ENCODE results near the gene KIF24. TPM values are rescaled to one million over a fixed set of nuclear protein-coding genes. Genes with fewer than 3 reads are reported as not detected.

Gene KIF24
- total RNA-seq, 1 experiment from 2014 or later, result 3.9 TPM

GRCh38 chr9:34282096-34282495, 47.0 kb downstream of the KIF24 start:
- H3K4me1 Mint-ChIP-seq (ENCODE audit: low read depth, unreplicated experiment), result no peaks in the 10 kb centered on the region
- POLR2A ChIA-PET, result no interaction called here
- no peaks in the 10 kb centered on the region for H3K36me3 Mint-ChIP-seq (ENCODE audit: insufficient read depth, unreplicated experiment)
- Histone ChIP-seq H3K9me3 (no peaks in the 10 kb centered on the region), H3K36me3 (ENCODE audit: control insufficient read depth, insufficient read depth, low read length) (no peaks in the 10 kb centered on the region), H3K4me3 (ENCODE audit: low read depth, low read length) (no peak overlapping the region), H3K4me1 (no peaks in the 10 kb centered on the region), H3K27me3 (replicated peaks; ENCODE audit: control insufficient read depth, insufficient read depth, low read length) (no peaks in the 10 kb centered on the region)
- no TSS peak for BruUV-seq (replicated peaks)
- no peak for DNase-seq
- no peak overlapping the region for H3K27ac Mint-ChIP-seq (ENCODE audit: unreplicated experiment)
- no peak overlapping the region for H3K4me3 Mint-ChIP-seq (ENCODE audit: unreplicated experiment)
- CTCF ChIA-PET, result no interaction called here
- H3K9me3 Mint-ChIP-seq (ENCODE audit: unreplicated experiment), result no peaks in the 10 kb centered on the region
- no peak for TF ChIP-seq CTCF (IDR thresholded peaks at IDR 0.05; ENCODE audit: insufficient read depth in 1 of 2, low read depth in 1 of 2, low read length in 1 of 2, severe bottlenecking in 1 of 2, unreplicated experiment in 1 of 2)
- intact Hi-C loops (cut with micrococcal nuclease; ENCODE audit: unreplicated experiment), result no loop called here
- H3K27me3 Mint-ChIP-seq (ENCODE audit: insufficient read depth, unreplicated experiment), result no peaks in the 10 kb centered on the region

GRCh38 chr9:34279411-34279810, 49.7 kb downstream of the KIF24 start:
- H3K9me3 Mint-ChIP-seq (ENCODE audit: unreplicated experiment), result no peaks in the 10 kb centered on the region
- no peaks in the 10 kb centered on the region for H3K27me3 ChIP-seq (replicated peaks; ENCODE audit: control insufficient read depth, insufficient read depth, low read length)
- no peaks in the 10 kb centered on the region for H3K4me1 ChIP-seq
- BruUV-seq (replicated peaks), result no TSS peak
- H3K4me3 Mint-ChIP-seq (ENCODE audit: unreplicated experiment), result no peak overlapping the region
- no peaks in the 10 kb centered on the region for H3K9me3 ChIP-seq
- H3K36me3 ChIP-seq (ENCODE audit: control insufficient read depth, insufficient read depth, low read length), result no peaks in the 10 kb centered on the region
- H3K27ac Mint-ChIP-seq (ENCODE audit: unreplicated experiment), result no peak overlapping the region
- H3K36me3 Mint-ChIP-seq (ENCODE audit: insufficient read depth, unreplicated experiment), result no peaks in the 10 kb centered on the region
- ChIA-PET CTCF (no interaction called here), POLR2A (no interaction called here)
- no peaks in the 10 kb centered on the region for H3K4me1 Mint-ChIP-seq (ENCODE audit: low read depth, unreplicated experiment)
- intact Hi-C loops (cut with micrococcal nuclease; ENCODE audit: unreplicated experiment), result no loop called here
- DNase-seq, result no peak
- no peak for TF ChIP-seq CTCF (IDR thresholded peaks at IDR 0.05; ENCODE audit: insufficient read depth in 1 of 2, low read depth in 1 of 2, low read length in 1 of 2, severe bottlenecking in 1 of 2, unreplicated experiment in 1 of 2)
- H3K4me3 ChIP-seq (ENCODE audit: low read depth, low read length), result no peak overlapping the region
- no peaks in the 10 kb centered on the region for H3K27me3 Mint-ChIP-seq (ENCODE audit: insufficient read depth, unreplicated experiment)

Other genes with a start within 250 kb of the KIF24 start
- gene DCAF12, start 202.6 kb downstream of the KIF24 start, total RNA-seq (2022), result 33.0 and 34.1 TPM in 2 replicates
- gene UBAP1, start 150.2 kb downstream of the KIF24 start, total RNA-seq (2022), result 32.5 and 33.2 TPM in 2 replicates
- 14.4 and 15.0 TPM in 2 replicates for gene NUDT2, start 301 bp upstream of the KIF24 start, total RNA-seq (2022)
- 33.4 and 37.3 TPM in 2 replicates for gene MYORG, start 47.6 kb upstream of the KIF24 start, total RNA-seq (2022)
- gene FAM219A, start 129.3 kb upstream of the KIF24 start, total RNA-seq (2022), result 13.4 and 14.7 TPM in 2 replicates
- 0.52 and 0.67 TPM in 2 replicates for gene DNAI1, start 129.5 kb upstream of the KIF24 start, total RNA-seq (2022)
- 1.00 and 2.1 TPM in 2 replicates for gene ENHO, start 193.7 kb upstream of the KIF24 start, total RNA-seq (2022)